H1 (cell line): ENCODE results near the gene GMFB. TPM values are rescaled to one million over a fixed set of nuclear protein-coding genes. Genes with fewer than 3 reads are reported as not detected.

Experiments
- ASH2L ChIP-seq: fragments of 200-600, 300-600 bp; sonication (generic); IDR thresholded peaks from one replicate; pipeline ENCODE4 v1.7.1; 2017; ENCODE audit warnings: low read length
- BCL11A ChIP-seq, 2 experiments: IDR thresholded peaks; one replicate each; pipeline ENCODE4 v1.6.1; 2011; ENCODE audit warnings: low read depth in 2 of 2, low read length in 2 of 2, mild to moderate bottlenecking in 2 of 2
- CBX5 ChIP-seq: fragments of 300-800, 300-1000 bp; sonication (generic); IDR thresholded peaks from 2 replicates; pipeline ENCODE4 v1.7.1; 2016; ENCODE audit warnings: antibody characterized with exemption, low read length, low read depth
- CBX8 ChIP-seq: fragments of 300-800, 300-1000 bp; sonication (generic); IDR thresholded peaks from 2 replicates; pipeline ENCODE4 v1.7.1; 2016; ENCODE audit warnings: low read depth, low read length, borderline replicate concordance
- CHD1 ChIP-seq: IDR thresholded peaks from 2 replicates; pipeline ENCODE4 v1.6.1; 2012; ENCODE audit warnings: low read depth, low read length, improper control_type of control experiment
- CHD2 ChIP-seq: IDR thresholded peaks from 2 replicates; pipeline ENCODE4 v1.6.1; 2012; ENCODE audit warnings: low read length, improper control_type of control experiment
- CTBP2 ChIP-seq: IDR thresholded peaks from 2 replicates; pipeline ENCODE4 v1.7.0; 2011; ENCODE audit warnings: borderline replicate concordance, mild to moderate bottlenecking, moderate library complexity, mixed read lengths, low read length; ENCODE audit not compliant: insufficient read depth, insufficient read length
- EGR1 ChIP-seq: IDR thresholded peaks from 2 replicates; pipeline ENCODE4 v1.6.1; 2011; ENCODE audit warnings: low read depth, low read length, borderline replicate concordance
- GTF2F1 ChIP-seq: IDR thresholded peaks from 2 replicates; pipeline ENCODE4 v1.6.1; 2012; ENCODE audit warnings: low read depth, low read length, improper control_type of control experiment, borderline replicate concordance
- HDAC2 ChIP-seq, 2 experiments: fragments of 300-600 bp in 1 of 2; sonication (generic) in 1 of 2; IDR thresholded peaks; 2 replicates each; pipeline ENCODE4 v1.6.1; 2011 to 2012; ENCODE audit warnings: low read depth in 2 of 2, low read length in 2 of 2, mild to moderate bottlenecking in 2 of 2, moderate library complexity in 2 of 2, borderline replicate concordance in 1 of 2, inconsistent platforms in 1 of 2
- PHF8 ChIP-seq: fragments of 200-600 bp; sonication (generic); conservative IDR thresholded peaks from 2 replicates; pipeline ENCODE4 v1.7.1; 2012; ENCODE audit warnings: low read depth, mild to moderate bottlenecking, inconsistent platforms, low read length, moderate library complexity
- POLR2AphosphoS5 ChIP-seq: IDR thresholded peaks from 2 replicates; pipeline ENCODE4 v1.6.1; 2011; ENCODE audit warnings: low read depth, low read length
- RXRA ChIP-seq: IDR thresholded peaks from 2 replicates; pipeline ENCODE4 v1.6.1; 2011; ENCODE audit warnings: low read depth, mild to moderate bottlenecking, low read length, moderate library complexity; ENCODE audit not compliant: insufficient read depth
- SAP30 ChIP-seq: fragments of 300-600 bp; sonication (generic); IDR thresholded peaks from 2 replicates; pipeline ENCODE4 v1.7.1; 2012; ENCODE audit warnings: low read length, moderate library complexity, mild to moderate bottlenecking, inconsistent platforms; ENCODE audit not compliant: insufficient read depth, insufficient replicate concordance
- SIN3A ChIP-seq, 2 experiments: IDR thresholded peaks in 1 of 2; conservative IDR thresholded peaks in 1 of 2; 2 replicates each; pipeline ENCODE4 v1.6.1; 2011 to 2012; ENCODE audit warnings: low read length in 2 of 2, improper control_type of control experiment in 1 of 2, low read depth in 1 of 2, mild to moderate bottlenecking in 1 of 2
- TAF1 ChIP-seq: IDR thresholded peaks from 2 replicates; pipeline ENCODE4 v1.6.1; 2011; ENCODE audit warnings: mild to moderate bottlenecking, low read depth, low read length
- TCF12 ChIP-seq: IDR thresholded peaks from 2 replicates; pipeline ENCODE4 v1.6.1; 2011; ENCODE audit warnings: low read depth, mild to moderate bottlenecking, low read length
- ZNF274 ChIP-seq: IDR thresholded peaks from 2 replicates; pipeline ENCODE4 v1.7.0; 2012; ENCODE audit warnings: low read length, borderline replicate concordance; ENCODE audit errors: extremely low read depth
- polyA plus RNA-seq, 7 experiments: library from polyadenylated mRNA; depleted of rRNA in 3 of 7; stranded (reverse) in 5 of 7; unstranded in 2 of 7; fragments of >200 nt in 5 of 7; fragments of 200-250 nt in 2 of 7; gene quantifications; 1 replicate in 5 of 7; 2 replicates in 1 of 7; 4 replicates in 1 of 7; pipeline versions ENCODE4 v1.2.1 to v1.2.3, GENCODE V29; 2011 to 2013; ENCODE audit warnings: missing spikeins in 2 of 7, mixed read lengths in 2 of 7
- total RNA-seq: library from RNA; stranded (reverse); fragmentation: NEBNext Ultra II Directional; extraction: Animal tissue kit (Norgen Biotek cat#: 25700); gene quantifications from 2 replicates; pipeline ENCODE4 v1.2.1, GENCODE V29; 2021
- TF ChIP-seq, protein P1 (sequence below): IDR thresholded peaks from 2 replicates; pipeline ENCODE4 v1.6.1; 2011; ENCODE audit warnings: low read depth, mild to moderate bottlenecking, low read length; ENCODE audit not compliant: insufficient read depth
- TF ChIP-seq, protein P2 (sequence below): IDR thresholded peaks from 2 replicates; pipeline ENCODE4 v1.6.1; 2012; ENCODE audit warnings: low read length, inconsistent platforms

The GMFB gene
- total and polyA plus RNA-seq, 2 of the 8 experiments (the other 6 are each of a cell fraction or from before 2014, with no cell fraction given), result 17.9 to 77.3 TPM

DNA sequence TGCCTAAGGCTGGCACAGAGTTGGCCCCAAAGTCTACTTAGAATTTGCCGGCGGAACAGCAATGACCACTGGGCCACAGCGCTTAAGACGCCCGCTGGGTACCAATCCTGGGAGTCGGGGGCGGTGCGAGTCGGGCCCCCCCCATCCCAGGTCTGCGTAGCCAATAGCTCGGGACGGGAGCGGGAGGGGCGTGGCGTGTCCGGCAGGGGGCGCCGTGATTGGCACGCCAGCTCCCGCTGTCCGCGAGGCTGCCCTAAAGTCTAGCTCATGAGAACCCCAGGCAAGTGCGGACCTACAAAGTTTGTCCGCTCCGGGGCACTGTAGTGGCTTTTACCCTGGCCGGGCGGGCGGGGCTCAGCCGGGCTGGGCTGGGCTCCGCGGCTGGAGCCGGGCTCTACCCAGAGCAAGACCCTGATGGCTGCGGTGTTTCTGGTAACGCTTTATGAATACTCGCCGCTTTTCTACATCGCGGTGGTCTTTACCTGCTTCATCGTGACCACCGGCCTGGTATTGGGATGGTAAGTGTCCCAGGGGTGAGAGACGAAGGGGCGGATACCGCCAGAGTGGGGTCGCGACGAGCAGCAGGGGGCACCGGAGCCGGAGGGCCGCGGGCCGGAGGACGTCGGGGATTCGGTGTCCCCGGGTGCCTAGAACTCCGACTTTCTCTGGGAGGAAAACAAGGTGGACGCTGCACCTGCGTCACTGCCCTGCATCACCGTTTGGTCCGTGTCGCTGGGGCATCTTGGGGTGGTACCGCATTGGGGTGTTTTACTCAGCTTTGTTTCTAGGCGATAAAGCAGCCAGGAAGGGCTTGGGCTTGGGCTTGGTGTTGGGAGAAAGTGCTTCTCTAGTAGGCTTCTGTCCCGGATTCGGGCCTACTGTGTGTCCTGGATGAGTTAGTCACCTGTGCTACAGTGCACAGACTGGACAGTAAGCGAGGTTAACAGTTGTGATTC lies 21.0 kb upstream of the GMFB start, which contains the start of gene CGRRF1 (continued):
- TF ChIP-seq, protein P1, sequence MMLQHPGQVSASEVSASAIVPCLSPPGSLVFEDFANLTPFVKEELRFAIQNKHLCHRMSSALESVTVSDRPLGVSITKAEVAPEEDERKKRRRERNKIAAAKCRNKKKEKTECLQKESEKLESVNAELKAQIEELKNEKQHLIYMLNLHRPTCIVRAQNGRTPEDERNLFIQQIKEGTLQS, result no peak
- TF ChIP-seq CBX8, result no peak
- TF ChIP-seq CHD1, result no peak
- TF ChIP-seq BCL11A (IDR thresholded peaks at IDR 0.05; ENCODE audit: low read depth in 2 of 2, low read length in 2 of 2), result no peak
- no peak for TF ChIP-seq RXRA
- TF ChIP-seq POLR2AphosphoS5, result 0 out of 2 replicates have a peak, but pooled peaks have one; percentile 37
- peak; percentile 75; the same call in 1 of the 2 replicates for TF ChIP-seq GTF2F1
- TF ChIP-seq CHD2, result 0 out of 2 replicates have a peak, but pooled peaks have one; percentile 7
- no peak for TF ChIP-seq CBX5
- 0 out of 2 replicates have a peak, but pooled peaks have one; percentile 24 for TF ChIP-seq EGR1
- TF ChIP-seq, protein P2, sequence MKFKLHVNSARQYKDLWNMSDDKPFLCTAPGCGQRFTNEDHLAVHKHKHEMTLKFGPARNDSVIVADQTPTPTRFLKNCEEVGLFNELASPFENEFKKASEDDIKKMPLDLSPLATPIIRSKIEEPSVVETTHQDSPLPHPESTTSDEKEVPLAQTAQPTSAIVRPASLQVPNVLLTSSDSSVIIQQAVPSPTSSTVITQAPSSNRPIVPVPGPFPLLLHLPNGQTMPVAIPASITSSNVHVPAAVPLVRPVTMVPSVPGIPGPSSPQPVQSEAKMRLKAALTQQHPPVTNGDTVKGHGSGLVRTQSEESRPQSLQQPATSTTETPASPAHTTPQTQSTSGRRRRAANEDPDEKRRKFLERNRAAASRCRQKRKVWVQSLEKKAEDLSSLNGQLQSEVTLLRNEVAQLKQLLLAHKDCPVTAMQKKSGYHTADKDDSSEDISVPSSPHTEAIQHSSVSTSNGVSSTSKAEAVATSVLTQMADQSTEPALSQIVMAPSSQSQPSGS, result peak; percentile 36; the same call in 1 of the 2 replicates
- TF ChIP-seq SAP30, result no peak
- TF ChIP-seq TCF12, result no peak
- TF ChIP-seq HDAC2 (IDR thresholded peaks at IDR 0.05; ENCODE audit: borderline replicate concordance in 1 of 2, low read depth in 2 of 2, low read length in 2 of 2), result no peak; a peak in 1 of 4 replicates
- peak; percentile 81 for TF ChIP-seq TAF1
- TF ChIP-seq ASH2L, result peak; percentile 100
- TF ChIP-seq ZNF274, result no peak
- peak; percentile 92 for TF ChIP-seq PHF8
- no peak for TF ChIP-seq CTBP2
- peak; percentile 45 to 65; a peak in 1 of 4 replicates for TF ChIP-seq SIN3A (conservative IDR thresholded peaks at IDR 0.05 in 1 of 2, IDR thresholded peaks at IDR 0.05 in 1 of 2; ENCODE audit: low read depth in 1 of 2, low read length in 2 of 2)
